Measurements from ENCODE around the gene GPC2. TPM values are rescaled to one million over a fixed set of nuclear protein-coding genes. Genes with fewer than 3 reads are reported as not detected.
A peak's percentile ranks its signal among the peaks of the same experiment; 100 is the strongest.
"Not testable (repeated sequence)": the region's sequence is repeated elsewhere in the genome, so short reads cannot be mapped to it uniquely, and the experiment has no call there.

GPC2 gene
- total RNA-seq, 2 experiments from 2014 or later: 8.1 to 8.2 TPM

GRCh38 chr7:100147278-100147677 is 29.9 kb downstream of the GPC2 start:
- Mint-ChIP-seq H3K4me1 (ENCODE audit: low read depth) (peaks cover 28% of the 10 kb centered on the region), H3K9me3 (ENCODE audit: insufficient read depth) (no peaks in the 10 kb centered on the region), H3K4me3 (no peak overlapping the region), H3K27ac (no peak overlapping the region), H3K27me3 (ENCODE audit: low read depth) (no peaks in the 10 kb centered on the region), H3K36me3 (ENCODE audit: low read depth) (peaks cover 23% of the 10 kb centered on the region)
- DNase-seq: no peak
- no peak for ATAC-seq
- POLR2A ChIA-PET: interaction anchor here (0.6 to 1.1 kb wide), 3 partner anchors 16 to 70 kb away, joined by 3 to 5 read pairs (median 3); no protein-coding TSS in a partner anchor
- CTCF ChIA-PET: interaction anchor here (0.8 to 13.7 kb wide), 6 partner anchors 10 to 70 kb away, joined by 3 to 141 read pairs (median 10); no protein-coding TSS in a partner anchor

- ATAC-seq; H3K4me3 Mint-ChIP-seq; H3K27ac Mint-ChIP-seq; H3K9me3 Mint-ChIP-seq (ENCODE audit: insufficient read depth); DNase-seq; POLR2A ChIA-PET; H3K27me3 Mint-ChIP-seq (ENCODE audit: low read depth): not testable (repeated sequence)
- peaks cover 25% of the 10 kb centered on the region for H3K4me1 Mint-ChIP-seq (ENCODE audit: low read depth)
- CTCF ChIA-PET: interaction anchor here (1.6 to 13.7 kb wide), 4 partner anchors 15 to 71 kb away, joined by 3 to 141 read pairs (median 16); no protein-coding TSS in a partner anchor
- H3K36me3 Mint-ChIP-seq (ENCODE audit: low read depth): peaks cover 15% of the 10 kb centered on the region
Measured at GRCh38 chr7:100146350-100146749, 30.8 kb downstream of the GPC2 start.

GRCh38 chr7:100142461-100142860 is 34.7 kb downstream of the GPC2 start:
- H3K4me3 Mint-ChIP-seq: no peak overlapping the region
- ATAC-seq: no peak
- DNase-seq: no peak
- H3K27ac Mint-ChIP-seq: no peak overlapping the region
- no peaks in the 10 kb centered on the region for H3K27me3 Mint-ChIP-seq (ENCODE audit: low read depth)
- H3K4me1 Mint-ChIP-seq (ENCODE audit: low read depth): peaks cover 16% of the 10 kb centered on the region
- ChIA-PET POLR2A (interaction anchor here (0.5 to 1.9 kb wide), 2 partner anchors 13 to 93 kb away, joined by 3 to 4 read pairs; no protein-coding TSS in a partner anchor), CTCF (interaction anchor here (13.7 kb wide), 1 partner anchor 11 kb away, joined by 141 read pairs; no protein-coding TSS in a partner anchor)
- H3K9me3 Mint-ChIP-seq (ENCODE audit: insufficient read depth): no peaks in the 10 kb centered on the region
- no peaks in the 10 kb centered on the region for H3K36me3 Mint-ChIP-seq (ENCODE audit: low read depth)

- Mint-ChIP-seq H3K4me1 (ENCODE audit: low read depth) (peaks cover 16% of the 10 kb centered on the region), H3K4me3 (no peak overlapping the region), H3K9me3 (ENCODE audit: insufficient read depth) (no peaks in the 10 kb centered on the region), H3K27me3 (ENCODE audit: low read depth) (no peaks in the 10 kb centered on the region), H3K36me3 (ENCODE audit: low read depth) (no peaks in the 10 kb centered on the region), H3K27ac (peak overlapping the region; percentile 1)
- CTCF ChIA-PET: interaction anchor here (13.7 kb wide), 1 partner anchor 10 kb away, joined by 141 read pairs; no protein-coding TSS in a partner anchor
- POLR2A ChIA-PET: interaction anchor here (1.9 kb wide), 1 partner anchor 14 kb away, joined by 4 read pairs; no protein-coding TSS in a partner anchor
- ATAC-seq (no peak), DNase-seq (no peak)
Measured at GRCh38 chr7:100141555-100141949, 35.6 kb downstream of the GPC2 start.

- ChIA-PET CTCF (interaction anchor here (0.7 to 13.7 kb wide), 7 partner anchors 7 to 269 kb away, joined by 3 to 200 read pairs (median 5); partner anchors contain the start of gene PVRIG), POLR2A (interaction anchor here (0.6 to 1.3 kb wide), 3 partner anchors 10 to 300 kb away, joined by 3 to 6 read pairs (median 3); partner anchors contain the start of gene LAMTOR4)
- no peaks in the 10 kb centered on the region for H3K27me3 Mint-ChIP-seq (ENCODE audit: low read depth)
- no peak for DNase-seq
- H3K36me3 Mint-ChIP-seq (ENCODE audit: low read depth): no peaks in the 10 kb centered on the region
- peak; percentile 55 for ATAC-seq
- H3K27ac Mint-ChIP-seq: peak overlapping the region; percentile 62
- no peak overlapping the region for H3K4me3 Mint-ChIP-seq
- peaks cover 16% of the 10 kb centered on the region for H3K4me1 Mint-ChIP-seq (ENCODE audit: low read depth)
- H3K9me3 Mint-ChIP-seq (ENCODE audit: insufficient read depth): no peaks in the 10 kb centered on the region
Measured at GRCh38 chr7:100137851-100138760, 39.1 kb downstream of the GPC2 start.

GRCh38 chr7:100132697-100133151 is 44.5 kb downstream of the GPC2 start:
- Mint-ChIP-seq H3K4me3 (no peak overlapping the region), H3K36me3 (ENCODE audit: low read depth) (peaks cover 2% of the 10 kb centered on the region), H3K27ac (no peak overlapping the region), H3K4me1 (ENCODE audit: low read depth) (peaks cover 30% of the 10 kb centered on the region), H3K9me3 (ENCODE audit: insufficient read depth) (no peaks in the 10 kb centered on the region), H3K27me3 (ENCODE audit: low read depth) (no peaks in the 10 kb centered on the region)
- ATAC-seq (peak; percentile 78), DNase-seq (peak; percentile 79)
- ChIA-PET CTCF (interaction anchor here (0.6 to 11.3 kb wide), 41 partner anchors 8 to 322 kb away, joined by 3 to 200 read pairs (median 5); partner anchors contain the start of genes AP4M1, GAL3ST4, GPC2 and LAMTOR4), POLR2A (interaction anchor here (0.9 to 1.1 kb wide), 2 partner anchors 86 to 88 kb away, joined by 3 to 5 read pairs; no protein-coding TSS in a partner anchor)

GRCh38 chr7:100132126-100132525 is 45.1 kb downstream of the GPC2 start:
- H3K36me3 Mint-ChIP-seq (ENCODE audit: low read depth): peaks cover 2% of the 10 kb centered on the region
- H3K9me3 Mint-ChIP-seq (ENCODE audit: insufficient read depth): no peaks in the 10 kb centered on the region

GRCh38 chr7:100130608-100131453 is 46.4 kb downstream of the GPC2 start:
- H3K36me3 Mint-ChIP-seq (ENCODE audit: low read depth): peaks cover 12% of the 10 kb centered on the region
- H3K4me1 Mint-ChIP-seq (ENCODE audit: low read depth): peaks cover 36% of the 10 kb centered on the region
- no peak overlapping the region for H3K27ac Mint-ChIP-seq
- H3K4me3 Mint-ChIP-seq: peak overlapping the region; percentile 18
- peak; percentile 20 for ATAC-seq
- H3K27me3 Mint-ChIP-seq (ENCODE audit: low read depth): no peaks in the 10 kb centered on the region
- ChIA-PET CTCF (interaction anchor here (0.7 to 11.3 kb wide), 22 partner anchors 11 to 277 kb away, joined by 3 to 200 read pairs (median 6); partner anchors contain the start of genes AP4M1, CNPY4, LAMTOR4 and MCM7), POLR2A (interaction anchor here (0.6 to 1.7 kb wide), 5 partner anchors 17 to 89 kb away, joined by 3 to 12 read pairs (median 4); partner anchors contain the start of genes AP4M1, MCM7 and PVRIG)
- H3K9me3 Mint-ChIP-seq (ENCODE audit: insufficient read depth): no peaks in the 10 kb centered on the region
- peak; percentile 91 for DNase-seq

More at GRCh38 chr7:100132126-100132525, 45.1 kb downstream of the GPC2 start:
- ChIA-PET POLR2A (interaction anchor here (0.6 to 1.1 kb wide), 3 partner anchors 86 to 297 kb away, joined by 3 to 5 read pairs (median 3); partner anchors contain the start of gene ZCWPW1), CTCF (interaction anchor here (0.8 to 11.3 kb wide), 33 partner anchors 9 to 322 kb away, joined by 3 to 200 read pairs (median 8); partner anchors contain the start of genes AP4M1, GAL3ST4, GPC2 and LAMTOR4)
- Mint-ChIP-seq H3K4me3 (no peak overlapping the region), H3K27ac (no peak overlapping the region), H3K27me3 (ENCODE audit: low read depth) (no peaks in the 10 kb centered on the region), H3K4me1 (ENCODE audit: low read depth) (peaks cover 28% of the 10 kb centered on the region)
- ATAC-seq (no peak), DNase-seq (no peak)

GRCh38 chr7:100130220-100130607 is 47.0 kb downstream of the GPC2 start:
- ChIA-PET POLR2A (interaction anchor here (0.6 to 1.7 kb wide), 3 partner anchors 29 to 90 kb away, joined by 4 to 12 read pairs (median 4); partner anchors contain the start of genes AP4M1, MCM7 and PVRIG), CTCF (interaction anchor here (0.7 to 11.3 kb wide), 21 partner anchors 10 to 298 kb away, joined by 3 to 200 read pairs (median 5); partner anchors contain the start of genes AP4M1, CNPY4, LAMTOR4 and MCM7)
- Mint-ChIP-seq H3K36me3 (ENCODE audit: low read depth) (peaks cover 12% of the 10 kb centered on the region), H3K4me1 (ENCODE audit: low read depth) (peaks cover 41% of the 10 kb centered on the region)
- DNase-seq; H3K4me3 Mint-ChIP-seq; H3K27me3 Mint-ChIP-seq (ENCODE audit: low read depth); H3K9me3 Mint-ChIP-seq (ENCODE audit: insufficient read depth); H3K27ac Mint-ChIP-seq; ATAC-seq: not testable (repeated sequence)

- Mint-ChIP-seq H3K27ac (peak overlapping the region; percentile 86), H3K4me3 (peak overlapping the region; percentile 98), H3K9me3 (ENCODE audit: insufficient read depth) (no peaks in the 10 kb centered on the region), H3K4me1 (ENCODE audit: low read depth) (peaks cover 53% of the 10 kb centered on the region), H3K36me3 (ENCODE audit: low read depth) (peaks cover 23% of the 10 kb centered on the region), H3K27me3 (ENCODE audit: low read depth) (no peaks in the 10 kb centered on the region)
- DNase-seq (no peak), ATAC-seq (no peak)
- ChIA-PET POLR2A (interaction anchor here (0.6 to 2.2 kb wide), 8 partner anchors 8 to 299 kb away, joined by 3 to 15 read pairs (median 4); partner anchors contain the start of genes AP4M1 and MCM7), CTCF (interaction anchor here (0.6 to 11.3 kb wide), 13 partner anchors 8 to 300 kb away, joined by 3 to 200 read pairs (median 5); partner anchors contain the start of genes AP4M1, LAMTOR4, MCM7 and PVRIG)
Measured at GRCh38 chr7:100128637-100128963, 48.6 kb downstream of the GPC2 start.

All from activated CD8-positive, alpha-beta T cell treated with anti-CD3 and anti-CD28 coated beads, Interleukin-2, amount 10 ng/mL, durations not matched to agents 7 days and 5 days (primary cell).